Measurements from ENCODE around the gene HSPA1L.
"Not testable (repeated sequence)": the region's sequence is repeated elsewhere in the genome, so short reads cannot be mapped to it uniquely, and the experiment has no call there.

HSPA1L gene

GRCh38 chr6:31817133-31817928, 2.2 kb upstream of the HSPA1L start:
- FAIRE-seq; DNase-seq (ENCODE audit: low spot score): not testable (repeated sequence)

- FAIRE-seq = no peak
- peak; percentile 72 for DNase-seq (ENCODE audit: low spot score)
Observed at GRCh38 chr6:31814677-31815024, 432 bp downstream of the HSPA1L start.

- FAIRE-seq (no peak), DNase-seq (ENCODE audit: low spot score) (no peak)
Observed at GRCh38 chr6:31813465-31813849, 1.6 kb downstream of the HSPA1L start.

GRCh38 chr6:31811645-31812044, 3.4 kb downstream of the HSPA1L start:
- DNase-seq (ENCODE audit: low spot score) (no peak), FAIRE-seq (no peak)

- not testable (repeated sequence) for FAIRE-seq; DNase-seq (ENCODE audit: low spot score)
Observed at GRCh38 chr6:31808599-31808998, 6.5 kb downstream of the HSPA1L start.

- FAIRE-seq = peak; percentile 80
- peak; percentile 93 for DNase-seq (ENCODE audit: low spot score)
Observed at GRCh38 chr6:31806470-31807272, 8.4 kb downstream of the HSPA1L start, which contains the start of gene LSM2. Gene LSM2 (minus strand): TSS chr6:31806966. CDS start chr6:31806757, 209 bp downstream.

- FAIRE-seq = no peak
- no peak for DNase-seq (ENCODE audit: low spot score)
Observed at GRCh38 chr6:31805939-31806469, 9.1 kb downstream of the HSPA1L start.

GRCh38 chr6:31801031-31801927, 13.8 kb downstream of the HSPA1L start:
- not testable (repeated sequence) for DNase-seq (ENCODE audit: low spot score); FAIRE-seq

GRCh38 chr6:31799781-31800180, 15.3 kb downstream of the HSPA1L start:
- no peak for FAIRE-seq
- no peak for DNase-seq (ENCODE audit: low spot score)

- DNase-seq (ENCODE audit: low spot score) (no peak), FAIRE-seq (no peak)
Observed at GRCh38 chr6:31797588-31797987, 17.5 kb downstream of the HSPA1L start.

- DNase-seq (ENCODE audit: low spot score) (no peak), FAIRE-seq (no peak)
Observed at GRCh38 chr6:31796993-31797385, 18.1 kb downstream of the HSPA1L start.

GRCh38 chr6:31795616-31796298, 19.3 kb downstream of the HSPA1L start, which contains the start of gene VARS1:
Gene VARS1 (minus strand): TSS chr6:31795752. CDS start chr6:31795217, 535 bp downstream.
- DNase-seq (ENCODE audit: low spot score) (peak; percentile 85), FAIRE-seq (no peak)

- FAIRE-seq (no peak), DNase-seq (ENCODE audit: low spot score) (no peak)
Observed at GRCh38 chr6:31794866-31795615, 20.0 kb downstream of the HSPA1L start.

- DNase-seq (ENCODE audit: low spot score) (no peak), FAIRE-seq (no peak)
Observed at GRCh38 chr6:31794294-31794865, 20.7 kb downstream of the HSPA1L start.

GRCh38 chr6:31793927-31794245, 21.2 kb downstream of the HSPA1L start:
- DNase-seq (ENCODE audit: low spot score) = not testable (repeated sequence)

GRCh38 chr6:31792761-31793171, 22.3 kb downstream of the HSPA1L start:
- DNase-seq (ENCODE audit: low spot score) (peak; percentile 89), FAIRE-seq (peak; percentile 63)

More at GRCh38 chr6:31793927-31794245, 21.2 kb downstream of the HSPA1L start:
- not testable (repeated sequence) for FAIRE-seq

- DNase-seq (ENCODE audit: low spot score) (no peak), FAIRE-seq (no peak)
Observed at GRCh38 chr6:31792090-31792374, 23.1 kb downstream of the HSPA1L start.

GRCh38 chr6:31791324-31792089, 23.6 kb downstream of the HSPA1L start:
- FAIRE-seq = no peak

GRCh38 chr6:31785475-31785874, 29.6 kb downstream of the HSPA1L start:
- no peak for DNase-seq (ENCODE audit: low spot score)

More at GRCh38 chr6:31791324-31792089, 23.6 kb downstream of the HSPA1L start:
- peak; percentile 16 for DNase-seq (ENCODE audit: low spot score)

More at GRCh38 chr6:31785475-31785874, 29.6 kb downstream of the HSPA1L start:
- no peak for FAIRE-seq
